GM19468 (cell line): ENCODE data around the gene OASL.

ENCODE experiments used
- ATAC-seq: cut with Tn5 transposase; IDR thresholded peaks from one replicate; pipeline ENCODE4 v1.9.1; 2021; ENCODE audit warnings: mild to moderate bottlenecking, moderate library complexity, moderate number of reproducible peaks; ENCODE audit not compliant: unreplicated experiment; ENCODE audit errors: extremely low read depth

OASL gene

DNA sequence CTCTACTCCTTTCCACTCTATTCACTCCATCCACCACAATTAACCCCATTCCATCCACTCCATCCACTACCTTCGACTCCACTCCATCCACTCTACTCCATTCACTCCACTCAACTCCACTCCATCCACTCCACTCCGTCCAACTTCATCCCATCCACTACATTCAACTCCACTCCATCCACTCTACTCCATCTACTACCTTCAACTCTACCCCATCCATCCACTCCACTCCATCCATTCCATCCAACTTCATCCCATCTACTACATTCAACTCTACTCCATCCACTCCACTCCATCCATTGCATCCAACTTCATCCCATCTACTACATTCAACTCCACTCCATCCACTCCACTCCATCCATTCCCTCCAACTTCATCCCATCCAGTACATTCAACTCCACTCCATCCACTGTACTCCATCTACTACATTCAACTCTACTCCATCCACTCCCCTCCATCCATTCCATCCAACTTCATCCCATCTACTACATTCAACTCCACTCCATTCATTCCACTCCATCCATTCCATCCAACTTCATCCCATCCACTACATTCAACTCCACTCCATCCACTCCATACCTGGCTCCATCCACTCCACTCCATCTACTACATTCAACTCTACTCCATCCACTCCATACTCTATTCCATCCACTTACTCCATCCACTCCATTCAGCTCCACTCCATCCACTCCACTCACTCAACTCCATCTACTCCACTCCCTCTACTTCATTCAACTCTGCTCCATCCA is 44.3 kb downstream of the OASL start:
- no peak for ATAC-seq

DNA sequence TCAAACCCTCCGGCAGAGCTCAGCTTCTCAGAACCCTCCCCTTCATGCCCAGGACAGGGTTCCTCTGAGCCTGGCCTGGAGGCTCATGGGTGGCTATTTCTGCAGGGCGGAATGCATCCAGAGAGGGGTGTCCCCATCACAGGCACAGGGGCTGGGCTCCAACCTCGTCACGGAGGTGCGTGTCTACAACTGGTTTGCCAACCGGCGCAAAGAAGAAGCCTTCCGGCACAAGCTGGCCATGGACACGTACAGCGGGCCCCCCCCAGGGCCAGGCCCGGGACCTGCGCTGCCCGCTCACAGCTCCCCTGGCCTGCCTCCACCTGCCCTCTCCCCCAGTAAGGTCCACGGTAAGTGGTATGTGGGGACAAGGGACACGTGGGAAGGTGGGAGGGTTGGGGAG is 45.0 kb downstream of the OASL start:
- no peak for ATAC-seq

DNA sequence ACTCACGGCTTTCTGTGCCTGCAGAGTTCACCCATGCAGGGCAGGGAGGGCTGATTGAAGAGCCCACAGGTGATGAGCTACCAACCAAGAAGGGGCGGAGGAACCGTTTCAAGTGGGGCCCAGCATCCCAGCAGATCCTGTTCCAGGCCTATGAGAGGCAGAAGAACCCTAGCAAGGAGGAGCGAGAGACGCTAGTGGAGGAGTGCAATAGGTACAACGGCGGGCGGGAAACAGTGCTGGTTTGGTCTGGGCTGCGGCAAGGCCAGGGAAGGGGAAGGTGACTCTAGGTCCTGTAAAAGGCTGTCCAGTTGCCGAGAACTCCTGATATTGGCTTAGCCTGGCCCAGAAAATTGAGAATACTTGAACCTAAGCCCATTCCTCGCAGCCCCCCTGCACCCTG is 45.5 kb downstream of the OASL start:
- no peak for ATAC-seq

DNA sequence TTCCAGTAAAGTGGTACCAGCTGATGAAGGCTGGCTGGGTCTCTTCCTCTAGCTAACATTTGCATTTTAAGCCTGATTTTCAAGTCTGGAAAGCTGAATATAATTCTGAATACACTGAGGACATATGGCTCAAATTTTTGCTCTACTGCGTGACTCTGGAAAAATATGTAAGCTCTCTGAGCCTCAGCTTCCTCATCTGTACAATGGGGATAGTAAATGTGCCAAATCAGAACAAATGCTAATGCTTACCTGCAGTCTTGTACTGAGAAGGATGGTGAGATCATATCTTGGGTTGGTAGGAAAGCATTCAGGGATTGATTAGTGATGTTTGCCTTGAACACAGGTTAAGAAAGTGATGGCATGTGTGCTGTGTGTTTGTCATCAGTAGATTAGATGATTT is 46.1 kb downstream of the OASL start:
- ATAC-seq, result no peak

DNA sequence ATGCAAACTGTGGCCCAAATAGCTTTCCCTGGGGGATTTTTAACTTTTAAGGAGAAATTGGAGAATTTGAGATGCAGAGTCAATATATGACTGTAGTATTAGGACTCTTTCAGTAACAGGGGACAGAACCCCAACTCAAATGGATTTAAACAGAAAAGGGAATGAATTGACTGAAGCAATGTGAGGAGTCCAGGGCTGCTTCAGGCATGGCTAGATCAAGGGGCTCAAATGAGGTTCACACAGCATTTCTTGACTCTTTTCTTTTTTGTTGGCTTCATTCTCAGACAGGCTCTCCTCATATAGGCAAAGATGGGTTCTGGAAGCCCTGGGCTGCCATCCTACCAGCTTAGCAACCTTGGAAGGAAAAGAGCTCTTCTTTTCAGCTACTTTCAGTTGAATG is 47.1 kb downstream of the OASL start:
- no peak for ATAC-seq

DNA sequence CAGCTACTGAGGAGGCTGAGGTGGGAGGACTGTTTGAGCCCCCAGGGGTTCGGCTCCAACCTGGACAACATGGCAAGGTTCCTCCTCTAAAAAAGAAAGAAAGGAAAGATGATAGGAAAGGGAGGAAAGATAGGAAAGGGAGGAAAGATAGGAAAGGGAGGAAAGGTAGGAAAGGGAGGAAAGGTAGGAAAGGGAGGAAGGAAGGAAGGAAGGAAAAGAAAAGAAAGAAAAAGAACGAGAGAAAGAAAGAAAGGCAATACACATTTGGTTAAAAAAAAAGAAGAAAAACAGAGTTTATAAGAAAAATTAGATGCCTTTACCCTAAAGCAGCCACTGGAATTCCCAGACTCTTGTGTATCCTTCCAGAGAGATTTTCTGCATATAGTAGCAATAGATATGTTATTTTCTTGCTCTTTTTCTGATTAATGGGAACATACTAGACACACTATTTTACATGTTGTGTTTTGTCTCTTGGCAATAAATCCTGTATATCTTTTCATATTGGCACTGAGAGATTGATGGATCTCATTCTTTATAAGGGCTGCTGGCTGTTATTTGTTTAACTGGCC is 48.5 kb downstream of the OASL start:
- no peak for ATAC-seq

DNA sequence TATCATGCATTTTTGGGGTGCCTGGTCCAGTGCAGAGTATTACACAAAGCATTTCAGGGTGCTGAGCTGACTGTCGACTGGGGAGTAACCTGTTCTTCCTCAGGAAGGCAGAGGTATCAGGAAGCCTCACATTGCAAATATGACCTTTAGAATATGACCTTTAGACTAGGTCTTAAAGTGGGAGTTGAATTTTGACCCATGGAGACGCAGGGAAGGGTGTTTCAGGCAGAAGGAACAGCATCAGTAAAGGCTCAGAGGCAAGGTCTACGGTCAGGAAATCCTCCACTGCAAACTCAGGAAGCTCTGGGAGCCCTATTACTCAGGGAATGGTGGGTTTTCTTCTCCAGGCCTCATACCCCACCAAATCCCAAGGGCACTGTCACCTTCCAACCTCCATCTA is 49.4 kb downstream of the OASL start:
- no peak for ATAC-seq

DNA sequence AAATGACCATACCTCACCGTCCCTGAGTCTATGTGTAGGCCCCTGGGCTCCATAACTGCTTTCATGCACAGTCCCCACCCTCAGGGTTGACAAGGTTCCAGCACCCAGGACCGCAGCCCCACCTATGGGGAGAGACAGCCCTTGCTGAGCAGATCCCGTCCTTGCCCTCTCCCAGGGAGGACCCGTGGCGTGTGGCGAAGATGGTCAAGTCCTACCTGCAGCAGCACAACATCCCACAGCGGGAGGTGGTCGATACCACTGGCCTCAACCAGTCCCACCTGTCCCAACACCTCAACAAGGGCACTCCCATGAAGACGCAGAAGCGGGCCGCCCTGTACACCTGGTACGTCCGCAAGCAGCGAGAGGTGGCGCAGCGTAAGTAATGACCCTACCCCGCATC is 50.4 kb downstream of the OASL start:
- ATAC-seq, result no peak

DNA sequence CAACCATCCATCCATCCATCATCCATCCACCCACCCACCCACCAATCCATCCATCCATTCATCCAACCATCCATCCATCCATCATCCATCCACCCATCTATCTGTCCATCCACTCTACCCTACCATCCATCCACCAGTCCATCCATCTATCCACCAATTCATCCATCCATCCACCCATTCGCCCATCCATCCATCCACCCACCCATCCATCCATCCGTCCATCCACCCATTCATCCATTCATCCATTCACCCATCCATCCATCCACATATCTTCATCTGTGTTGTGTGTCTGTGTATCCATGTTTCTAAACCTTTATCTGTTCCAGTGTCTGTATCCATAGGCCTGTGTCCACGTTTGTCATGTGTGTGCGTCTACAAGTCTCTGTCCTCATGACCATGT is 50.8 kb downstream of the OASL start:
- no peak for ATAC-seq

DNA sequence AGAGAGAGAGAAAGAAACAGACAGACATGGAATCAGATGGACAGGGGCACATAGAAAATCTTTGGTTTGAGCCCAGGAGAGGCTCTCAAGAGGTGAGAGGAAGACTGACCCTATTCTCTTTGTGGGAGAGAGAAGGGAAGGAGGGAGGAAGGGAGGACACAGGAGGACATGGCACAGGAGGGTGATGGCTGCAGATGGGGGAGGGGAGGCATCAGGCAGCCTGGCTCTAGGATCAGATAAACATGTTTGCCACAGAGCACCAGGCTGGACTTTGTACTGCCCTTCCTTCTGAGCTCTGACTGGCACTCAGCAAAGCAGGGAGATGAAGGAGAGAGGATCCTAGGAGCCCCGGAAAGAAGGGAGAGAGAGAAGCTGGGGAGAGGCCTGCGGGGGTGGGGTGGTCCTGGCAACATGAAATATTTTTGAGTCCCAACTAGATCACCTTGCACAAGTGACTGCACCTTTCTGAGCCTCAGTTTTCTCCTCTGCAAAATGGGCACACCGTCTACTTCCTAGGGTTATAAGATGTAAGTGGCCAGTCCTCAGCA is 54.6 kb downstream of the OASL start:
- no peak for ATAC-seq

DNA sequence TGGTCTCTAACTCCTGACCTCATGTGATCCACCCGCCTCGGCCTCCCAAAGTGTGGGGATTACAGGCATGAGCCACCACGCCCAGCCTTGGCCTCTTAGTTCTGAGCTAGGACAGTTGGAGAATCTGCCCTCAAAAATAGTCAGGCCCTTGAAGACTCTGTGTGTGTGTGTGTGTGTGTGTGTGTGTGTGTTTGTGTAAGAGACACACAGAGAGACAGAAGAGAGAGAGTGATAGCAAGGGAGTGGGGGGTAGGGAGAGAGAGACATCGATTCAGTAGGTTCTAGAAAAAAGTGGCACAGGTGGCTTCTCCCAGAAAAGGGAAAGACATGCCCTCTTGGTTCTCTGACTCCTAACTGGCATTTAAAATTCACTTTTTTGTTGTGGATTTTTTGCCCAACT is 55.3 kb downstream of the OASL start:
- ATAC-seq, result no peak

DNA sequence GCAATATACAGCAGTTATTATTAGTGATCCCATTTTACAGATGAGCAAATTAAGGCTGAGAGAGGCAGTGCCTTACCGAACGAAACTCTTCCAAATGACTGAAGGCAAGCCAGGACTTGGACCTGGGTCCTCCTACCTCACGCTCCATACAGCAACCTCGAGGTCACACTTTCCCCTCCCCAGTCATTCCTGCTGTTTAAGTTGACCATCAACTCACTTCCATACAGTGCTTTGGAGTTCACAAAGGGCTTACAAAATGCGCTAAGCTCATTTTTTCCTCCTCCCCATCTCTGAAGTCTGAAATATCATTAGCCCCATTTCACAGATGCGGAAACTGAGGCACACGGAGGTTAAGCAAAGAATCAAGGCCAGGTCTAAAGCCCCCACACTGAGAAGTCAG is 56.4 kb downstream of the OASL start:
- no peak for ATAC-seq

DNA sequence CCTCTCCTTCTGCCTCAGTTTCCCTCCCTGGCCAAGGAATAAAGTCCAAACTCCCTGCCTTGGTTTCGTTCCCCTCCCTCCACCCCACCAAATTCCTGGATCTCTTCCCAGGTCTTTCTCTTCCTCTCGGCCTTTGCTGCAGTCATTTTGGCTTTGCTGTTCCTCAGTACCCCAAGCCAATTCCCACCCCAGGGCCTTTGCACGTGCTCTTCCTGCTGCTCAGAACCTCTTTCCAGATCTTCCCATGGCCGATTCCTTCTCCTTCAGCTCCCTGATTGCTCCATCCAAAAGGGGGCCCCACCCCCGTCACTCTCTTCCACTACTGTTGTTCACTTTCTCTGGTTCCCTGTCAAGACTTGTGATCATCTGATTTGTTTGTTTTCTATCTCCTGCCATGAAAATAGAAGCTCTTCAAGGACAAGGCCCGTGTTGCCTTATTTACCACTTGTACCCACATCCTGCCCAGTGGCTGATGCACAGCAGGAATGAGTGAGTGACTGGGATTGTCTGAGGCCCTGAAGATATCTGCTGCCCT is 57.6 kb downstream of the OASL start:
- ATAC-seq, result no peak

DNA sequence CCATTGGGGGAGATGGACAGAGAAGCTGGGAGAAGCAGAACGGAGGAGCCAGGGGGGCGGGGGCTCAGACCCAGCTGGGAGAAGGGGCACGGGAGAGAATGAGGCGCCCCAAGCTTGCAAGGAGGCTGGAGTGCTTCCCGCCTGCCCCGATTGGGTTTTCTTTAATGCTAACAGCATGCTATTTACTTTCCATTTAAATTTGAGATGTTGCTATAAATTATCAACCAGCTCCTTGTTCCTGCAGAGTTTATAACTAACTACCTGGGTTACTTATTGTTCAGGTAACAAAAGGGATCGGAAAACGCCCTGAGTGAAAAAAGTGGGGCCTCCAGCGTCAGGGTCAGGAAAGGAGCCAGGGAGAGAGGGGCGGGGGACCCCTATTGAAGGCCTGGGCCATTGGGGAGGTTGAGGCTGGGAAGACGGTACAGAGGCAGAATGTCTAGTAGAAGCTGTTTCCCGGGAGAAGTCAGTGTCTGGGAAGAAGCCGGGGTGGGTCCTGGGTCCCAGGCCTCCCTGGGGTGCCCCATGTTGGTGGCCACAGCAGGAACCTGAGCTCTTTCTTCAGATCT is 58.2 kb downstream of the OASL start:
- no peak for ATAC-seq

DNA sequence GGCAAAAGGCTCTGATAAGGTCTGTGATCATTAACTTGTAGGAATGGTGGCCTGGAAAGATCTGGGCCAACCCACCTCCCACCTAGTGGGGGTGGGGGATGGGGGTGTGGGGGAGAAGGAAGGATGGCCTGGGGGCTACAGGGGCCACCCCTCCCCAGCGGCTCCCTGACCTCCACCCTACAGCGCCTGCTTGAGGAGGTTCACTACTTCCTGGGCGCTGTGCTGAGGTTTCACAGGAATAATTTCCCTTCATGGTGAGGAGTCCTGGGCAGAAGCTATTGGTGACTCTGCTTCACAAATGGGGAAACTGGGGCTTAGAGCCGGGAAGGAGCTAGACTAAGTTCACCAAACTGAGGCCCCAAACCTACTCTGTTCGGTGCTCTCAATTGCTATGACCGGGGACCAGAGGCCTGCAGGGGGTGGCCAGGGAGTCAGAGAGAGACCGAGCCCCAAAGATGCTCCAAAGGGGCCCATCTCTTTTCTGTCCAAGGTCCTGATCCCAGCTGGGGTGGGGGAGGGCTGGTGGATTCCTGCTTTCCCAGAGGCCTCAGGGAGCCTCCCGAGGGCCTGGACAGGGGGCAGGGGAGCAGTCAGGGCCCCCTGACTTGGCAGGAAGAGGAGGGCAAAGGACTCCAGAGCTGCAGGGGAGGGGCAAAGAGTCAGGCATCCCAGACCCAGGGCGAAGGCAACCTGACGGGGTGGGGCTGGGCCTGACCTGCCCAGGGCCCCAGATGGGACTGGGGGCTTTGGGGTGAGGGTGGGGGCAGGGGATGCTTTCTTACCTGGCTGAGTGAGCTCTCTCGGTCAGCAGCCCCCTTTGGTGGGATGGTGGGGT is 59.0 kb downstream of the OASL start:
- no peak for ATAC-seq

DNA sequence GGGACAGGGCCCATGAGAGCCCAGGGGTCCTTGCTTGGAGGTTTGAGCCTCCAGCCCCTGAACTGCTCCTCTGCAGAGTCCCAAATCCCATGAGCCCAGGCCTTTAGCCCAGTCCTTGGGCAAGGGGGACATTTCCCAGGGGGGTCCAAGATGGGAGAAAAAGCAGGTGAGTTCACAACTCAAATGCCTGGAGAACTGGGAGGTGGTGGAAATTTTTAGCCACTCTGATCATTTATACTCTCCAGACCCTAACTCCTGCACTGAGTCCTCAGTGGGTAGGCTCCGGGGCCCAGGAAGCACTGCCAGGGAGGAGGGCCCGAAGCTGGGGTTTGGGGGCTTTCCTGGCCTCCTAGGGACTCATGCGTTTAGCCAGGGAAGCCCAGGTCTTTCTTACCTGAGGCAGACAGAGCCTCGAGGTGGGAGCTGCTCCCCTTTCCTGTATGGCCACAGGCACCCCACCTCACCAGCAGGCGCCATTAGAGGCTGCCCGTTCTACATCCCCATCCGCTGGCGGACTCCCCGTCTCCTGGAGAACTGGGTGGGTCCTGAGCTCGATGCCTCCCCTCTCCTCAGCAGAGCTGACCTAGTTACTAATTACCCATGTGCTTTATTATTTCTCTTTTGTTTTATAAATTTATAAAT is 59.7 kb downstream of the OASL start:
- no peak for ATAC-seq

DNA sequence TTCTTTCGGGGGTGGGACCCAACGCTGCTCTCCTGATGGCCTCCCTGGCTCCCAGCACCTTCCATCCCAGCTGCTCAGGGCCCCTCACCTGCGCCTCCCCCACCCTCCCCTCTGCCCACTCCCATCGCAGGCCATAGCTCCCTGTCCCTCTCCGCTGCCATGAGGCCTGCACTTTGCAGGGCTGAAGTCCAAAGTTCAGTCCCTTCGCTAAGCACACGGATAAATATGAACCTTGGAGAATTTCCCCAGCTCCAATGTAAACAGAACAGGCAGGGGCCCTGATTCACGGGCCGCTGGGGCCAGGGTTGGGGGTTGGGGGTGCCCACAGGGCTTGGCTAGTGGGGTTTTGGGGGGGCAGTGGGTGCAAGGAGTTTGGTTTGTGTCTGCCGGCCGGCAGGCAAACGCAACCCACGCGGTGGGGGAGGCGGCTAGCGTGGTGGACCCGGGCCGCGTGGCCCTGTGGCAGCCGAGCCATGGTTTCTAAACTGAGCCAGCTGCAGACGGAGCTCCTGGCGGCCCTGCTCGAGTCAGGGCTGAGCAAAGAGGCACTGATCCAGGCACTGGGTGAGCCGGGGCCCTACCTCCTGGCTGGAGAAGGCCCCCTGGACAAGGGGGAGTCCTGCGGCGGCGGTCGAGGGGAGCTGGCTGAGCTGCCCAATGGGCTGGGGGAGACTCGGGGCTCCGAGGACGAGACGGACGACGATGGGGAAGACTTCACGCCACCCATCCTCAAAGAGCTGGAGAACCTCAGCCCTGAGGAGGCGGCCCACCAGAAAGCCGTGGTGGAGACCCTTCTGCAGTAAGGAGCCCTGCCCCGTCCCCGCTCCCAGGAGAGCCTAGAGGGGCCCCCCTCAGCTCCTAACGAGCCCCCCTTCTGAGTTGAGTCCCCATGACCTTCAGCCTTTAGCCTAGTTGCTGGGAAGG is 60.5 kb downstream of the OASL start, which contains the start of gene HNF1A:
Gene HNF1A (plus strand): TSS at position 248 of the 924 bp plus-strand sequence. CDS start 226 bp downstream, at position 474.
- ATAC-seq, result no peak

DNA sequence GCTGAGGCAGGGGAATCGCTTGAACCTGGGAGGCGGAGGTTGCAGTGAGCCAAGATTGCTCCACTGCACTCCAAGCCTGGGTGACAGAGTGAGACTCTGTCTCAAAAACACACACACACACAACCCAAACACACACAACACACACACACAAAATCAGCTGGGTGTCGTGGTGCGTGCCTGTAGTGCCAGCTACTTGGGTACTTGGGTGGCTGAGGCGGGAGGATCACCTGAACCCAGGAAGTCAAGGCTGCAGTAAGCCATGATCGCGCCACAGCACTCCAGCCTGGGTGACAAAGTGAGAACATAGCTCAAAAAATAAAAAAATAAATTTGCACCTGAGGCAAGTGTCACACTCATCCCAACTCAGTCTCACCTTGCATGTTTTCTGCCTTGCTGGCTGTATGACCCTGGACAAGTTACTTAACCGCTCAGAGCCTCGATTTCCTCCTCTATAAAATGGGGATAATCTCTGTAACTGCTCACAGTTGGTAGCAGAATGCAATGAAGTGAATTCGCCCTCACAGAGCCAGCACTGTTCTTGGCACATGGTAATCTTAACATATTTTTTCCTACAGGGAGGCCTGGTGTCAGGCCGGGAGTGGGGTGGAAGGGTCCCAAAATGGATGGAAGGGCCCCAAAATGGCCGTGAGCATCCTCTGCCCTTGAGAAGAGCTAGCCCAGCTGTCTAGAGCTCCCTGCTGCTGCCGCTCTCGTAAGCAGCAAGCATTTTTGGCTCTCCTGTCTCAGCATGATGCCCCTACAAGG is 61.3 kb downstream of the OASL start:
- ATAC-seq, result no peak
